Ascending aorta (tissue), 2 donors: Measurements from ENCODE around the gene SPAG9. TPM values are rescaled to one million over a fixed set of nuclear protein-coding genes. Genes with fewer than 3 reads are reported as not detected.
A peak's percentile ranks its signal among the peaks of the same experiment; 100 is the strongest.

Source experiments
- DNase-seq, 2 donors: peaks; one replicate each; pipeline ENCODE4 v3.0.0-alpha.2; 2019; ENCODE audit warnings: low spot score in 2 of 2
- H3K27ac ChIP-seq, 2 donors: fragments of 200-600 bp; sonication (generic); one replicate each; pipeline ENCODE4 v1.5.1; 2016 to 2017; ENCODE audit warnings: mild to moderate bottlenecking in 1 of 2
- H3K27me3 ChIP-seq: fragments of 200-600 bp; sonication (generic); one replicate; pipeline ENCODE4 v1.5.1; 2017
- H3K36me3 ChIP-seq, 2 donors: fragments of 200-600 bp; sonication (generic); one replicate each; pipeline ENCODE4 v1.5.1; 2016
- H3K4me1 ChIP-seq, 2 donors: fragments of 200-600 bp; sonication (generic); one replicate each; pipeline ENCODE4 v1.5.1; 2016 to 2017; ENCODE audit warnings: mild to moderate bottlenecking in 1 of 2
- H3K4me3 ChIP-seq, 2 donors: fragments of 200-600 bp; sonication (generic); one replicate each; pipeline ENCODE4 v1.5.1; 2016 to 2017; ENCODE audit warnings: mild to moderate bottlenecking in 1 of 2
- H3K9me3 ChIP-seq, 2 donors: fragments of 200-600 bp; sonication (generic); one replicate each; pipeline ENCODE4 v1.5.1; 2016
- intact Hi-C: fragments of 100-400 bp; cut with DNase I; formaldehyde crosslinking; loops from one replicate; pipeline ENCODE4 v1.15.1; 2023
- total RNA-seq: library from RNA; depleted of rRNA; stranded (reverse); fragments of >200 nt; gene quantifications from one replicate; pipeline ENCODE4 v1.1.0, GENCODE V29; 2016
- TF ChIP-seq, protein P1 (sequence below), 3 experiments: fragments of 200-600 bp in 2 of 3; fragments of 450-650 bp in 1 of 3; sonication (generic) in 2 of 3; IDR thresholded peaks; one replicate each; pipeline ENCODE4 v1.5.1; 2016 to 2019; ENCODE audit warnings: antibody characterized with exemption in 3 of 3, mild to moderate bottlenecking in 1 of 3, moderate library complexity in 1 of 3

SPAG9 gene
- total RNA-seq, 1 donor from 2014 or later = 41.3 TPM

DNA sequence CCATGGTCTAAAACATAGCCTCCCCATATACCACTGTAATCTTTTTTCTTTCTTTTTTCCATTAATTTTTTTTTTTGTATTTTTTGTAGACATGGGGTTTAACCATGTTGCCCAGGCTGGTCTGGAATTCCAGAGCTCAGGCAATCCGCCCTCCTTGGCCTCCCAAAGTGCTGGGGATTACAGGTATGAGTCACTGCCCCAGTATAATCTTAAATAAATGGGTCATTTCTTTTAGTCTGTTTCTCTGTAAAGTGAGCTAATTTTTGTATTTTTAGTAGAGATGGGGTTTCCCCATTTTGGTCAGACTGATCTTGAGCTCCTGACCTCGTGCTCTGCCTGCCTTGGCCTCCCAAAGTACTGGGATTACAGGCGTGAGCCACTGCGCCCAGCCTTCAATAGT, 27.0 kb upstream of the SPAG9 start:
- no peaks in the 10 kb centered on the region for H3K9me3 ChIP-seq
- intact Hi-C loops = no loop called here
- H3K36me3 ChIP-seq = no peaks in the 10 kb centered on the region
- no peaks in the 10 kb centered on the region for H3K27me3 ChIP-seq
- DNase-seq = no peak
- H3K4me3 ChIP-seq = no peak overlapping the region
- no peak overlapping the region for H3K27ac ChIP-seq
- TF ChIP-seq, protein P1, sequence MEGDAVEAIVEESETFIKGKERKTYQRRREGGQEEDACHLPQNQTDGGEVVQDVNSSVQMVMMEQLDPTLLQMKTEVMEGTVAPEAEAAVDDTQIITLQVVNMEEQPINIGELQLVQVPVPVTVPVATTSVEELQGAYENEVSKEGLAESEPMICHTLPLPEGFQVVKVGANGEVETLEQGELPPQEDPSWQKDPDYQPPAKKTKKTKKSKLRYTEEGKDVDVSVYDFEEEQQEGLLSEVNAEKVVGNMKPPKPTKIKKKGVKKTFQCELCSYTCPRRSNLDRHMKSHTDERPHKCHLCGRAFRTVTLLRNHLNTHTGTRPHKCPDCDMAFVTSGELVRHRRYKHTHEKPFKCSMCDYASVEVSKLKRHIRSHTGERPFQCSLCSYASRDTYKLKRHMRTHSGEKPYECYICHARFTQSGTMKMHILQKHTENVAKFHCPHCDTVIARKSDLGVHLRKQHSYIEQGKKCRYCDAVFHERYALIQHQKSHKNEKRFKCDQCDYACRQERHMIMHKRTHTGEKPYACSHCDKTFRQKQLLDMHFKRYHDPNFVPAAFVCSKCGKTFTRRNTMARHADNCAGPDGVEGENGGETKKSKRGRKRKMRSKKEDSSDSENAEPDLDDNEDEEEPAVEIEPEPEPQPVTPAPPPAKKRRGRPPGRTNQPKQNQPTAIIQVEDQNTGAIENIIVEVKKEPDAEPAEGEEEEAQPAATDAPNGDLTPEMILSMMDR (IDR thresholded peaks at IDR 0.05) = no peak
- H3K4me1 ChIP-seq = peaks cover 0 to 4% of the 10 kb centered on the region in 2 donors

DNA sequence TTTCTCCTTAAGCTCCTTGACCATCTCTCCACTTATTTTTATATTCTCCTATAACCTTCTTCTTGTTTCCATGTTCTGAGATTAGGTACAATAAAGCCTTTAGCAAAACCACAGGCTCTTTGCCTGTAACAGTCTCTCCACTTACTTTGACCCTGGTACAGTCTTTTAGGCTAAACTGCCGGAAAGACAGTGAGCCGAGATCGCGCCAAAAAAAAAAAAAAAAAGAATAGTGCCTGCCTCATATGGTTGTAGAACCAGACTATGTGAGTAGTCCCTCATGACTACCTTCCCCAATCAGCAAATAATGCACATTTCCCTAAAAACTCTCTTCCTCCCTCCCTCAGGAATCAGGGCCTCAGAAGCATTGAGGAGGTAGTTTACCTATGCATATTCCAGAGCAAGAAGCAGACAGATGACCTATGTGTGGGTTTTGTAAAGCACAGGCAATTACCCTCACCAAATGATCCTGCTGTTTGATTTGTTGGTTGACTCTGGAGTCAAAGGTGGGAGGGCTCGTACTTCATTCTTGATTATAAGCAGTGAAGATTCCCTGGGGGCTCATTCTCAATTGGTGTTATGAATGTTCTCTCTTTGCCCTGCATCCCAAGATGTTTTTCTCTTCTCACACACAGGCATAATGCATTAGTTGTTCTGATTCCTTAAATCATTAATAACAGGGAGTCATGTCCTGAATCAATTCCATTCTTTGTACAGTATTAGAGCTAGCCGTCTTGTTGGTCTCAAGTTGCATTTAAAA, 23.8 kb upstream of the SPAG9 start:
- Histone ChIP-seq H3K4me1 (no peaks in the 10 kb centered on the region), H3K27me3 (no peaks in the 10 kb centered on the region), H3K4me3 (no peak overlapping the region), H3K9me3 (no peaks in the 10 kb centered on the region), H3K27ac (no peak overlapping the region), H3K36me3 (no peaks in the 10 kb centered on the region)
- intact Hi-C loops = no loop called here
- no peak for DNase-seq
- TF ChIP-seq, protein P1 (IDR thresholded peaks at IDR 0.05) = no peak

DNA sequence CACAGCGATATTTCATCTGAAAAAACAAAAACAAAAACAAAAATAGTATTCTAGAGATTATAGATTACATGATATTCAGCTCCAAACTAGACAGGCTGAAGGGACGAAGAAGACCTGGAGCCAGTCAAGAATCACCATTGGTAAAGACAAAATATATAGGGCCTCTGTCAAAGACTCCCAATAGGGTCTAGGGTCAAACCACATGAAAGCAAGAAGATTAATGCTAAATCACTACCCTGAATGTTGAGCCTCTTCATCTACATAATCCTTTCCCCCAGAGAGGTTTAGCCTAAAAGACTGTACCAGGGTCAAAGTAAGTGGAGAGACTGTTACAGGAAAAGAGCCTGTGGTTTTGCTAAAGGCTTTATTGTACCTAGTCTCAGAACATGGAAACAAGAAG, 21.9 kb upstream of the SPAG9 start:
- Histone ChIP-seq H3K36me3 (no peaks in the 10 kb centered on the region), H3K4me1 (no peaks in the 10 kb centered on the region), H3K9me3 (no peaks in the 10 kb centered on the region), H3K27me3 (no peaks in the 10 kb centered on the region), H3K27ac (no peak overlapping the region), H3K4me3 (no peak overlapping the region)
- TF ChIP-seq, protein P1 (IDR thresholded peaks at IDR 0.05) = no peak
- DNase-seq = no peak
- intact Hi-C loops = no loop called here

DNA sequence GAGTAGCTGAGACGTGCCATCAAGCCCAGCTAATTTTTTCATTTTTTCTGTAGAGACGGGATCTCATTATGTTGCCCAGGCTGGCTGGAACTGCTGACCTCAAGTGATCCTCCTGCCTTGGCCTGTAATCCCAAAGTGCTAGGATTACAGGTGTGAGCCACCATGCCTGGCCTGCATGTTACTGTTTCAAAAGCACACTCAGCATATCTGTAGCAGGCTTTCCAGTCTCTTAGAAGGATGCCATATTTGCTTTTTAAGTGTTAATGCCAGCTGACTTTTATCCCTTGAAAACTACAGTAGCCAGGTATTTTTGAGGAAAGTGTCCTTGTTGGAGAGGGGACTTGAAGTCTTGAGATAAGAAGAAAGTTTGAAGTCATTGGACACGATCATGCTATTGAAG, 15.3 kb upstream of the SPAG9 start:
- Histone ChIP-seq H3K4me3 (no peak overlapping the region), H3K4me1 (peaks cover 3 to 10% of the 10 kb centered on the region in 2 donors), H3K27ac (no peak overlapping the region), H3K36me3 (no peaks in the 10 kb centered on the region), H3K27me3 (no peaks in the 10 kb centered on the region), H3K9me3 (no peaks in the 10 kb centered on the region)
- no peak for DNase-seq
- TF ChIP-seq, protein P1 (IDR thresholded peaks at IDR 0.05) = no peak
- intact Hi-C loops = no loop called here

DNA sequence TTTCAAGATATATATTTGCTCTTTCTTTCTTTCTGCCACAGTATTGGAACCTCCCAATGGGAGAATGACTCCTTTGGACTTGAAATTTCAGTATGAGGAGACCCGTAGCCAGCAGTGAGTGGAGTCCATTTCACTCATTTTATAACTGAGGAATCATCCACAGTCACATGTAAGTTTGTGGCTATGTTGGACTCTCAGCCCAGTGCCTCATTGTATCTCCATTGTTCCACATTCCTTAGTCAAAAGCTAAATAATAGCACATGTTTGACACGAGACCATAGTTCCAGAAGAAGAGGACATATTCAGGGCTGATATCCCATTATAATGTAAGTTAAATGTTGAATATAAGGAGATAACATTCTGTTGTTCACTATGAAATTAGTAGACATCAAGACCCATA, 12.7 kb upstream of the SPAG9 start:
- no peaks in the 10 kb centered on the region for H3K27me3 ChIP-seq
- H3K36me3 ChIP-seq = no peaks in the 10 kb centered on the region
- peak overlapping the region; percentile 65 to 76 for H3K27ac ChIP-seq
- H3K4me1 ChIP-seq = peaks cover 3 to 10% of the 10 kb centered on the region in 2 donors
- intact Hi-C loops = no loop called here
- no peak for DNase-seq
- H3K4me3 ChIP-seq = no peak overlapping the region
- TF ChIP-seq, protein P1 (IDR thresholded peaks at IDR 0.05) = no peak
- no peaks in the 10 kb centered on the region for H3K9me3 ChIP-seq
